ENCODE measurements around the gene PAX8.
A peak's percentile ranks its signal among the peaks of the same experiment; 100 is the strongest.

Gene PAX8

DNA sequence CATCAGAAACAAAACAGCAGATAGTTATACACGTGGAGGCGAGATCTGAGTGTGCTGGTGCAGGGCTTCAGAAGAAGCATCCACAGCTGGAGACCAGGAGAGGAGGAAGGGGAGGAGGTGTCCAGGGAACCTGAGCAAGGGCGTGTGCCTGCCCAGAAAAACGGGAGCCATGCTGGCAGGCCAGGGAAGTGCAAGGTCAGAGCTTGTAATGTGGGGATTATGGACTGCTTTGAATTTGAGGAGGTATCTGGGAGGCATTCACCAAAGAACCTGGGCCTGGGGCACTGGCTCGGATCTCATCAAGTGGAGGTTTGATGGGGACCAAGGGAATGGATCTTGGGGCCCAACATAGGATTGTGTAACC lies 92.3 kb downstream of the PAX8 start:
- DNase-seq (ENCODE audit: low read depth in 1 of 2, low spot score in 1 of 2): no peak

DNA sequence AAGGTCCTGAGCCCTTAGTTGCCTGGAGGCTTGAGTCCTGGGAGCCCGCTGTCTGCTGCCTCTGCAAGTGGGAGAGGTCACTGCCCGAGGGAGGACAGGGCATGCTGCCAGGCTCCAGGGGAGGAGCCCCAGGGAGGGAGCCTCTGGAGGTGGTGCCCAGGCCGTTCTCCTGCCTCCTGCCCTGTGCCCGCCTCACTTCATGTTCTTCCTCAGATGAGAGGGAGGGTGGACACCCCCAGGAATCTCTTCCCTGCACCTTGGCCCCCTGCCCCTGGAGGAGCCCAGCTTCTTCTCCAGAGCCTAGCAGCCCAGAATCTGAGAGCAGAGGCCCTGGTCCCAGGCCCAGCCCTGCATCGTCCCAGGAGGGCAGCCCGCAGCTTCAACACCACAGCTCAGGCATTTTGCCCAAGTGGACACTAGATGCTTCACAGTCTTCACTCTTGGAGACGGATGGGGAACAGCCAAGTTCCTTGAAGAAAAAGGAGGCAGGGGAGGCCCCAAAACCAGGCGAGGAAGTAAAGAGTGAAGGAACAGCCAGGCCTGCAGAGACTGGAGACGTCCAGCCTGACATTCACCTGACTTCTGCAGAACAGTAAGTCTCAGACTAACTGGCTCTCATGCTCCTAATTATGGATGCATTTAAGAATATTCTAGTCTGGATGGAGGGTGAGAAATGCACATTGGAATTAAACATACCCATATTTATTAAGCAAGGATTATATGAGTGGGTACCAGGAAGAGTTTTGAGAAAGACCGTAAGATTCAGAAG lies 92.9 kb downstream of the PAX8 start:
- DNase-seq (ENCODE audit: low read depth in 1 of 2, low spot score in 1 of 2): no peak

DNA sequence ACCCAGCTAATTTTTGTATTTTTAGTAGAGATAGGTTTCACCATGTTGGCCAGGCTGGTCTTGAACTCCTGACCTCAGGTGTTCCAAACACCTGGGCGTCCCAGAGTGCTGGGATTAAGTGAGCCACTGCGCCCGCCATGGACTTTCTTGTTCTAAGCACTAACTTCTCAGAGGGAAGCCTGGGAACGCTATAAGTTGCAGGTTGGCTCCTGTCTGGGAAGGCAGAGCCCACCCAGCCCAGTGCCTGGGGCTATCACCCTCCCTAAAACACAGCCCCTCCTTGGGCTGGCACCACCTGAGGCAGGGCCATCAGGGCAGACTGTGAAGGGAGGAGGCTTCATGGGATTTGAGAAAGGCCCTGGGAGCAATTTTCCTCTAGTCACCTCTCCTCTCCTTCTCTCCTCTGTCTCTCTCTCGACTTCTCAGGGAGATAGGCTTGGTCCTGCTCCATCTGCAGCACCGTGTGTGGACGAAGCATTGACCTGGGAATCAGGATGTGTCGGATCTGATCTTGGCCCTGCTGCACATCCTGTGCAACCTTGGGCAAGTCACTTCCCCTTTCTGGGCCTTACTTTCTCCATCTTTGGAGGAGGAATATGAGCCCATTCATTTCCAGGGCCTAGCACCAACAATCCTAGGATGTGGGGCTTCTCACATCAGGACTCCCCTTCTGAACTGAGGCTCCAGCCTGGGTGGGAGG lies 94.0 kb downstream of the PAX8 start:
- DNase-seq (ENCODE audit: low read depth in 1 of 2, low spot score in 1 of 2): no peak

DNA sequence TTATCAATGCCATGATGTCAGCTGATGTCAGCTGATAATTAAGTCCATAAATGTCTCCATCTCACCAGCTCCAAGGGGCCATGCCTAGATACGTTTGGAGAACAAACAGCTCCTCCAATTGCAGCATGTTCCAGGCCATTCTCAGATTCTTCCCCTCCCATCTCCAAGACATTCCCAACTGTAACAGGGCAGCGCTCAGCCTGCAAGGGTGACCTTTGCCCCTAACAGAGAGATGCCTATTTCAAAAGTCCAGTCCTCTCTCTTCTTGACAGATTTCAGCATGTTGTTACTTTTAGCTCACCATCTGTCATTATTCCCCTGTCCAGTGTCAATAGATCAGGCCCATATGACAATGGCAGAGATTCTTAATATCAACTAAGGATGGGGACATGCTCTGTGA lies 95.0 kb downstream of the PAX8 start:
- DNase-seq (ENCODE audit: low read depth in 1 of 2, low spot score in 1 of 2): no peak

DNA sequence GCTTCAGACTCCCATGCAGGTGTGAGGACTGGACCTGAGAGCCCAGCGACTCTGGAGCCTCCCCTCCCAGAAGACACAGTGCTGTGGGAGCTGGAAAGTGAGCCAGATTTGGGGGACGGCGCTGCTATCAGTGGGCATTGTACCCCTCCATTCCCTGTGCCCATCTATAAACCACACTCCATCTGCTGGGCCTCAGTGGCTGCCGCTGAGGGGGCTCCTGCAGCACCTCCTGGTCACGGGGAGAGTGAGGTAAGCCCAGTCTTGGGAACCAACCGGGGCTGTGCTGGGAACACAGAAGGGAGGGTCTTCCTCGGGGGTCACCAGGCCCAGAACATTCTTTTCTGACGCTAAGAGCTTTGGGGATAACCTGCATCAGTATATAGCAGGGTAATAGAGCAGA lies 95.5 kb downstream of the PAX8 start:
- no peak for DNase-seq (ENCODE audit: low read depth in 1 of 2, low spot score in 1 of 2)

DNA sequence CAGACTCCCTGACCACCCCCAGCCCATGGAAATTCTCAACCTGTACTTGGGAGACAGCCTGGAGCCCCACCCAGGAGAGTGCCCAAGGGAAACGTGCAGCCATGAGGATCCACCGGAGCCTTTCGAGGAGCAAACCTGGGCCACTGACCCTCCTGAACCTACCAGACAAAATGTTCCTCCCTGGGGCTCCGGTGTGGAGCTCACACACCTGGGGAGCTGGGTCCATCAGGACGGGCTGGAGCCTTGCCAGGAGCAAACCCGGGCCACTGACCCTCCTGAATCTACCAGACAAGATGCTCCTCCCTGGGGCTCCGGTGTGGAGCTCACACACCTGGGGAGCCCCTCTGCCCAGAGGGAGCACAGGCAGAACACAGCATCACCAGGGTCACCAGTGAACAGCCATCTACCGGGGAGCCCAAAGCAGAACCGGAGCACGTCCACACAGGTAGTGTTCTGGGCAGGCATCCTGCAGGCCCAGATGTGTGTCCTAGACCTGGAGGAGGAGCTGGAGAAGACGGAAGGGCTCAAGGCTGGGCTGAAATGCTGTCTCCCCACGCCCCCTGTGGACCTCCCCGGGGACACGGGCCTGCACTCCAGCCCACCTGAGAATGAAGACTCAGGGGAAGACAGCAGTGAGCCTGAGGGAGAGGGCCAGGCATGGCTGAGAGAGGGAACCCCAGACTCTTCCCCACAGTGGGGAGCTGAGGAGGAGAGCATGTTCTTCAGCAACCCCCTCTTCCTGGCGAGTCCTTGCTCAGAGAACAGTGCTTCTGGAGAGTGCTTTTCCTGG lies 96.1 kb downstream of the PAX8 start:
- DNase-seq (ENCODE audit: low read depth in 1 of 2, low spot score in 1 of 2): no peak

DNA sequence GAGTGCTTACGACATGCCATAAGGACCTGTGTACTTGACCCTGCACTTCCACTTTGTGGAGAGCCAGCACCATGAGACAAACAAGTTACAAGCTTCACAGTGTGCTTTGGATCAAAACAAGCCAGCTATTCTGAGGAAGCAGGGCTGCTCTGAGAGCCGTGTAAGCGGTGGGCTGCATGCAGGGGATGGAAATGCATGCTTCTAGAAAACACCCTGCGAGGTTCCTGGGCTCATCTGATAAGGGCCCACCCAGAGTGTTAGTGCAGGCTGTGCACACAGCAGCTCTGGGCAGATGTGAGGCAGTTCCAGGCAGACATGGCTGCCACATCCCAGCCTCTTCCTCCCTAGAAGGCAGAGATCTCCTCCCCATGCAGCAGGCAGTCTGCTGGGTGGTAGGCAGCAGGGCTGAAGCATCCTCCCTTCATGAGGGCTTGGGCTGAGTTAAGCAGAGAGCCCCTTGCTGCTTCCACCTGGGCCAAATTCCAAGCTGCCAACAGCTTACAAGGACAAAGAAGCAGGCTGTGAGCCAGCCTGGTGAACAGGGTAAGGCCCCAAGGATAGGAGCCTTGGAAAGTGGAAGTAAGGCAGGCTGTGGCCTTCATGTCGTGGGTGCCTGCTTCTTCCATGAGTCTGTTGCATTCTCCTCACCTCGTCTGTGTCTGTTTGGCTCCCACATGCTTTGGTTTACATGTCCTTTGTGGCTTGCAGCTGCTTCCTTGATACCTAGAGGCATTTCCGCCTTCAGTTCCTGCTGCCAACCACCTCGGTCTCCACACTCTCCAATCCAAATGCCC lies 97.3 kb downstream of the PAX8 start:
- no peak for DNase-seq (ENCODE audit: low read depth in 1 of 2, low spot score in 1 of 2)

DNA sequence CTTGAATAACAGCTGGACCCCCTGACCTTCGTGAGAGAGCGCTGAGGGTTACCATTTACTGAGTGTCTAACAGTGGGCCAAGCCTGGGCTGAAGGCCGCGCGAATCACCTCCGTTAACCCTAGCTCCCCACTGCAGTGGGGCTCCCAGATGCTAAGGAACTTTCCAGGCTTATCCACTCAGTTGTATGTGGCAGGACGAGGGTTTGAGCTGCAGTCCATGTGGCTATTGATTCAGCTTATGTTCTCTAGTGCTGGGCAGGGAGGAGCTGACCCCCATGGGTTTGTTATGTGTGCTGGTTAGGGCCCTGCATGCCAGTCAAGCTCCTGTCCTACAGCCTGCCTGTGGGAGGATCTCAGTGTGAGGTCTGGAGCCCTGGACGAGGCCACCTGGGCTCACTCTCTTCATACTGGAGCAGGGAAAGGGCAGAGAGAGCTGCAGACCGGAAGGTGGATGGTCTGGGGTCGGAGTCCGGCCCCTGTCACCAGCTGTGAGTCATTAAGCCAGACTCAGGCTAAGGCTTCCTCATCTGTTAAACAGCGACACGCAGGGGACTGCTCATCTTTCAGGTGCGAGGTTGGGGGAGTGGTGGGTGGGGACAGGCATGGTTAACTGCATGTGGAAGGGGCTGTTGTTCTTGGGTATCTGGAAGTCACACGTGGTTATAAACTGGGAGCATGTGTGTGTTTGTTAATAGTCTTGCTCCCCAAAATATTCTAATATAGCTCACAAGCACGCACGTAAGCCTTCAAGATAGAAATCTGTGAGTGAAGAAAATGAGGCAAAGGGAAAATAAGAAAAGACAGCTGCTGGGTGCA lies 98.4 kb downstream of the PAX8 start:
- no peak for DNase-seq (ENCODE audit: low read depth in 1 of 2, low spot score in 1 of 2)

DNA sequence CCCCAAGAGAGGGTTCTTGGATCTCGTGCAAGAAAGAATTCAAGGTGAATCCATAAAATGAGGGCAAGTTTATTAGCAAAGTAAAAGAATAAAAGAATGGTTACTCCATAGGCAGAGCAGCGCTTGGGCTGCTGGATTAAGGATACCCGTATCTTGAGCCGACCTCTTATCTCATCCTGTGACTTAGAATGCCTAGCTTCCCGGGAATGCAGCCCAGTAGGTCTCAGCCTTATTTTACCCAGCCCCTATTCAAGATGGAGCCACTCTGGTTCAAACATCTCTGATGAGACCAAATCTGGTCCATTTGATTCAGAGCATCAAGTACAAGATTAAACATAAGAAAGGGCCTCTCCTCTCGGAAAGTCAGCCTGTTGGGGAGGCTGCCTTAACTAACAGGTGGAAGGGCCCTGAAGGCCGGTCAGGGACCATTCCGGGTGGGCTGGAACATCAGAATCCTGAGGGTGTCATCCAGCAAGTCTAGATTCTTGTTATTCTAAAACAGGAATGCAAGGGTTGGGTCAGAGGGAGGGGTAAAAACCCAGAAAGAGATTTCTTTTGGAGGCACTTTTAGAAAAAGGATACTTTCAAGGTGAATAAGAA lies 99.2 kb downstream of the PAX8 start:
- DNase-seq (ENCODE audit: low read depth in 1 of 2, low spot score in 1 of 2): no peak

DNA sequence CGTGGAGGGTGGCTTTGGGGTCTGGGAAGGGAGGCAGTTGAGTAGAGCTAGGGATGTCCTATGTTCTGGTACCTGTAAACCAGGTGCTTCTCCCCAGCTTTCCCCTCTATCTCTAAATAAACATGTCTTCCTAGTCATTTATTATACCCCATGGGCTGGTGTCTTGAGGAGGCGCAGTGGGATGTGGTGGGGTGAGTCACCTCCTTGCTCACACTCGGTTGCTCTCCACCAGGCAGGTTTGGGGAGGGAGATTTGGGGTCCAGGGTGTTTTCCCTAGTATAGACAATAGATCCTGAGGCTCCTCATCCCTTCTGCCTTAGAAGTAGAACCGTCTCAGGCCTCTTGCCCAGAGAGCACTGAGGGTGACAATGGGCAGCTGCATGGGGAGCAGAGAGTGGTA lies 99.8 kb downstream of the PAX8 start:
- DNase-seq (ENCODE audit: low read depth in 1 of 2, low spot score in 1 of 2): no peak

DNA sequence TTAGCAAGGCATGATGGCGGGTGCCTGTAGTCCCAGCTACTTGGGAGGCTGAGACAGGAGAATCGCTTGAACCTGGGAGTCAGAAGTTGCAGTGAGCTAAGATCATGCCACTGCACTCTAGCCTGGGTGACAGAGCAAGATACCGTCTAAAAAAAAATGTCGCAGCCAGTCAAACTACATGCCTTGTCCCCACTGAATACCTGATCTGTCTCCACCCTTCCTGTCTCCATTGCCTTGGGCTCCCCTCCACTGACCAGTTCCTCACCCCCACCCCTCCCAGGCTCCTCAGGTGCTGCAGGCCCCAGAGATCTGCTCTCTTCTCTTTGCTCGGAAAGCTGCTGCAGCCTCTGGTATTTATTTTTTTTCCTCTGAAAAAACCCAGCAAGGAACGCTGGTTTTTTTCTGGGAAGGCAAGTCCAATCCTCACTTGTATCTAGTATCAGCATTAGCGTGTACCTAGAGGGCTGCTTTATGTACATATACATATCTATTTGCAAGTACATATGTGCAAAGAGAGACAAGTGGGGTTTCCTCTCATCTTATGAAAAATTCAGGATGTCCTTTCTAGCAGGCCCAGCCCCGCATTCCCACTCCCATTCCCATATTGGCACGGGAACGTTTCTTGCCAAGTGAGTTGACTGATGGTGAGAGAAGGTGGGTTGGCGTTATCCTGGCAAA lies 100.5 kb downstream of the PAX8 start:
- no peak for DNase-seq (ENCODE audit: low read depth in 1 of 2, low spot score in 1 of 2)

DNA sequence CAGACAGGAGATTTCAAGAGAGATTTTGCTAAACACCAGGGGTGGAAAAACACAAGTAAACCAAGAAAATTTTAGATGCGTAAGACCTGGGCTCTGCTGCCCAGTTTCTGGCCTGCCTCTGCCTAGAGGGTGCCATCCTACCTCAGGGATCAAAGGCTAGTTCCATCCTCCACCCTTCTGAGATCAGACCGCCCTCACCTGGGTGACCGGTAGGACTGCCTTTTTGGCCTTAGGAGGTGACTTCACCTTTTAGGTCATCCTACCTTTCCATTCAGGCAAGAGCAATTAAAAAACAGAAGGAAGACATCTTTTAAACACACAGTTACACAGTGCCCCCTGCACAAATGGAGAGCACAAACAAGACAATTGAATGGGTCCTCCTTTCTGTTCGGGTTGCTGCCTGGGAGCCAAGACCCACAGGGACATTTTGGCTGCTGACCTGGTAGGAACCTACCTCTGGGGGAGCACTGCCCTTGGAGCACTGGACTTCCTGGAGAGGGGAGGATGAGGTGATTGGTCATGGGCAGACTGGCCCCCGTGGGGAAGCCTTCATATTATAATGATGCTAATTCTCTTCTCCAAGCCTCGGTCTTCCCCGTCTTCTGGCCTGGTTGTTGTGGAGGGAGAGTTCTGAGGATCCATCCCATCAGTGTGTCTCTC lies 101.9 kb downstream of the PAX8 start:
- DNase-seq (ENCODE audit: low read depth in 1 of 2, low spot score in 1 of 2): no peak

DNA sequence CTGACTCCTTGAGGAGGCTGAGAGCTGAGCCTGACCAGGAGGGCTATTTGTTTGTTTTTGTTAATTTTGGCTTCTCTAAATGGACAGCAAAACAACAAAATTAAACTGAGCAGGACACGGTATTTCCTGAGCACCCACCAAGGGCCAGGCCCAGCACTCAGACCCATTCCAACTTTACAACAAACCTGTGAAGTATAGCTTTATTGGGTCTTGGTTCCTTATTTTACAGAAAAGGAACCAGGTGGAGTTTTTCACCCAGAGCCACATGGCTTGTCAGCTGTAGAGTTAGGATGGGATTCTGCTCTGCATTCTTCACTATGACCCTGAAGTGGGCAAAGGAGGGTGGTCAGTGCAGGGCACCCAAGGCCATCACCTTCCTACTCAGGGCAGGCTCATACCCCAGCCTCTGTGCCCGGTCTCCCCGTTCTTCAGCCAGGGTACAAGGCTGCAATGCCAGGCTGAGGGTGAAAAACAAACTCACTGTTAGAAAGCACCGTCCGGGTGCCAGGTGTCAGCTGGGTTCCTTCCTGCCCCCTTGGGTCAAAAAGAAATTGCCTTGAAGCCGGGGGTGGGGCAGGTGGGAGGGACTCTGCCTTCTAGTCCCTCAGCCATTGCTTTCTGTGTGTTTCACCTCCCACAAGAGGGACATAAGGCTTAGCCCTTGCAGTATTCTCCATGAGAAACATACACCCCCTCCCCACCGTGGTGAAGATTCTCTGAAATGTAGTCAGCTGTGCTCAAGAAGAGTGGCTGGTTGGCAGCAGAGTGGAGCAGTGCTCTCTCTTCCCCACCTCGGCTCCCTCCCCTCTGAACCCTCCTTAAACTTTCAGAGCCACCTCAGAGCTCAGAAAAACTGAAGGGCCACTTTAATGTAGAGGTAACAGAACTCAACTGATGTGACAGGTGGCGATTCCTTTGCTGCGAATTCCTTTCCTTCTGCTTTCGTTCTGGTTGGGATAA lies 102.7 kb downstream of the PAX8 start:
- no peak for DNase-seq (ENCODE audit: low read depth in 1 of 2, low spot score in 1 of 2)

DNA sequence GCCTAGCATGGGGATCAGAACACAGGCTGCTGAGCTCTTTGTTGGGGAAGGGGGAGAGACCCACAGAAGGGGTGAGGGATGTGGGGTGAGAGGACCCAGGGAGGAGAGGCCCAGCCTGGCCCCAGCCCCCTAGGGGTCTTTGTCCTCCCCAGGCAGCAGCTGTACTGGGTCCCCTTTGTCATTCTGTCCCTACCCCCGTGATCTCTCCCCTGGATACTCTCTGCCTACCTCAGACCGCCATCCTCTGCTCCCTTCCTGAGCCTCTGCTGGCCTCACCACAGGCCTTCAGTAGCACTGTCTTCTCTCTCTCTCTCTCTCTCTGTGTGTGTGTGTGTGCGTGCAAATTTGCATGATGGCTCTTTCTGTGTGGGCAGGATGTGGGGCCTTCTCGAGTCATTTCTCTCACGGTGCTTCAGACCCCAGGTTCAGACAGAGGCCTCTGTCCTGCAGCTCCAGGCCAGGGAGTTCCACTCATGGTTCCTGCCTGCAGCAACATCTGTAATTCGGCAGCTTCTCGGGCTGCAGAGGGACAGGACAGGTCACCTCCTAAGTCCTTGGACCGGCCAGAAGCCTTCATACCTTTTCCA lies 103.6 kb downstream of the PAX8 start:
- peak in 1 of 2 donors; percentile 38 for DNase-seq (ENCODE audit: low read depth in 1 of 2, low spot score in 1 of 2)

DNA sequence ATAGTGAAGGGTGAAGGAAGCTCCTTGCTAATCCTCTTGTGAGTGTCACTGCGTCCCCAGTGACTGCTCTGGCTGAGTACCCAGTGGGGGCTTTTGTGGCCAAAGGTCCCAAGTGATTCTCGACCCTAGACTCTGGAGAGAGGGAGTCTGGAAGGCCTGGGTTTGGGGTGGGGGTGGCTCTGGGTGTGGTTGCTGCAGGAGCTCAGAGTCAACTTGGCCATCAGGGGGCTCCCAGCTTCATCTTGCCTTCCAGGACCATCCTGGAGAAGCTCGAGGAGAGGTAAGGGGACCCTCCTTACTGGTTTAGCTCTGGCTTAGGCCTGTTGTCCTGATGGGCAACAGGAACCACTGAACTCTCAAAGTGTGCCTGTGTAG lies 104.4 kb downstream of the PAX8 start:
- DNase-seq (ENCODE audit: low read depth in 1 of 2, low spot score in 1 of 2): no peak

DNA sequence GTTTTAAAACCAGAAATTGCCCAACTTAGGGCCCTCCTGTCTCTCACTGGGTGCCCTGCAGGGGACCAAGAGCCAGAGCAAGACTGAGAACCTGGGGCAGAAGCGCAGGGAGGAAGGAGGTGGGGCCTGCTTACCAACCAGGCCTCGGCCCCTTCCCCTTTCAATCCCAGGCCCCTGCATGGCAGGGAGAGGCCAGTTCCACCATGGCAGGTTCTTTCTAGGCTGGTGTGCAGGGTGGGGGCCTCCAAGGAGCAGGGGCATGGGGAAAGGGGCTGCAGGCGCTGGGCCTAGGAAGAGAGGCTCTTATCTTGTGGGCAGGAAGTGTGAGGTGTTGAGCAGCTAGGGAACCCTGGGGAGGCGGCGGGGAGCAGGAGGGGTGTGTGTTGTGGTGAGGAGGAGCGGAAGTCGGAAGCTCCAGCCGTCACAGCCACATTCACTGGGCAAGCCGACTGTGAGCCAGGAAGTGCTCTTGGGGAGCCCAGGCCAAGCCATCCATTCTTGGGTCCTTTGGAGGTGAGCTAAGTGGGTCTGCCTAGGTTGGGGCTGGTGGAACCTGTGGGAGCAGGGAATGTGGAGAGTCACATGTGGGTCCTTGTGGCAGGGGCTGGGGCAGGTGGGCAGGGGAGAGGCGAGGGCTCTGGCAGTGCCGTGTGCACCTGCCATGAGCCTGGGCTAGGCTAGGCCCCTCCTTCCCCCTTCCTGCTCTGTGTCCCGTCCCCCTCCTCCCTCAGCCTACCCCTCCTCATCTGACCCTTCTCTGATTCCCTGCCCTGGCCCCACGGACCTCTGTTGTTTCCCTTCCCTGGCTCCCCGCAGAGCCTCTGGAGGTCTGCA lies 105.0 kb downstream of the PAX8 start, which contains the start of gene PSD4:
PSD4 (plus strand) TSS at position 430 of the 834 bp plus-strand sequence. CDS start 8,486 bp downstream, outside the sequence.
- DNase-seq (ENCODE audit: low read depth in 1 of 2, low spot score in 1 of 2): peak; percentile 66 to 75

All from stimulated activated CD4-positive, alpha-beta T cell treated with anti-CD3 and anti-CD28 coated beads, Interleukin-15, amount 100 ng/mL, for 1 hour (primary cell).